Heart left ventricle (tissue), 16 donors: ENCODE results near the gene TMEM92. TPM values are rescaled to one million over a fixed set of nuclear protein-coding genes. Genes with fewer than 3 reads are reported as not detected.
A peak's percentile ranks its signal among the peaks of the same experiment; 100 is the strongest.

Source experiments
- ATAC-seq, 4 donors: fragments of 200-7000 bp; cut with Tn5 transposase; one replicate each; pipeline ENCODE4 v1.9.1; 2020 to 2022; ENCODE audit warnings: moderate library complexity in 4 of 4, mild to moderate bottlenecking in 3 of 4, moderate number of reproducible peaks in 1 of 4
- DNase-seq, 5 donors: peaks; one replicate each; pipeline ENCODE4 v3.0.0-alpha.2; 2020
- H3K27ac ChIP-seq, 12 donors: fragments of 200-600 bp; sonication (generic) in 4 of 12; one replicate each; pipeline versions ENCODE4 v1.5.0 to v1.8.0; 2016 to 2022; ENCODE audit warnings: mild to moderate bottlenecking in 2 of 12
- H3K27me3 ChIP-seq, 9 donors: fragments of 200-600 bp; sonication (generic) in 2 of 9; one replicate each; pipeline versions ENCODE4 v1.5.1 to v1.8.0; 2016 to 2022; ENCODE audit warnings: mild to moderate bottlenecking in 3 of 9
- H3K36me3 ChIP-seq, 9 donors: fragments of 200-600 bp; sonication (generic) in 2 of 9; one replicate each; pipeline versions ENCODE4 v1.5.0 to v1.8.0; 2018 to 2022; ENCODE audit warnings: mild to moderate bottlenecking in 2 of 9
- H3K4me1 ChIP-seq, 12 donors: fragments of 200-600 bp; sonication (generic) in 4 of 12; one replicate each; pipeline versions ENCODE4 v1.5.0 to v1.8.0; 2016 to 2022; ENCODE audit warnings: mild to moderate bottlenecking in 3 of 12
- H3K4me3 ChIP-seq, 12 donors: fragments of 200-600 bp; sonication (generic) in 4 of 12; one replicate each; pipeline versions ENCODE4 v1.5.0 to v1.8.0; 2017 to 2022; ENCODE audit warnings: mild to moderate bottlenecking in 9 of 12, moderate library complexity in 4 of 12
- H3K9me3 ChIP-seq, 12 donors: fragments of 200-600 bp; sonication (generic) in 4 of 12; one replicate each; pipeline versions ENCODE4 v1.5.0 to v1.8.0; 2016 to 2022; ENCODE audit warnings: mild to moderate bottlenecking in 1 of 12
- POLR2A ChIP-seq, 2 donors: fragments of 450-650 bp; IDR thresholded peaks; one replicate each; pipeline ENCODE4 v1.6.1; 2017; ENCODE audit warnings: antibody characterized with exemption in 2 of 2, mild to moderate bottlenecking in 2 of 2, moderate library complexity in 2 of 2
- WGBS, 4 donors: extraction: QIAGEN DNeasy Blood & Tissue Kit in 2 of 4; methylation state at CpG; one replicate each; pipeline versions ENCODE4 v1.1.5 to v1.1.7; 2013 to 2018; 5-methylcytosine and 5-hydroxymethylcytosine counted together
- intact Hi-C, 10 donors: fragments of 100-400 bp; cut with DNase I; formaldehyde crosslinking; loops; one replicate each; pipeline versions ENCODE4 v1.11.1 to v1.14.2; 2022
- polyA plus RNA-seq, 2 donors: library from polyadenylated mRNA; stranded (reverse); fragments of 200-250 nt; gene quantifications; one replicate each; pipeline ENCODE4 v1.2.3, GENCODE V29; 2013
- total RNA-seq, 9 donors: library from RNA; depleted of rRNA in 2 of 9; stranded (reverse); fragments of >200 nt in 2 of 9; fragmentation: NEBNext Ultra II Directional in 3 of 9; extraction: Animal tissue kit (Norgen Biotek cat#: 25700) in 3 of 9; gene quantifications; one replicate each; pipeline versions ENCODE4 v1.1.0 to v1.2.4, GENCODE V29; 2016 to 2023
- TF ChIP-seq, protein P1 (sequence below), 12 donors: fragments of 200-600 bp; sonication (generic) in 4 of 12; IDR thresholded peaks; one replicate each; pipeline versions ENCODE4 v1.5.0 to v1.8.0; 2018 to 2022; ENCODE audit warnings: antibody characterized with exemption in 12 of 12, mild to moderate bottlenecking in 5 of 12
- donor health status: ischemic (EF 13 %, LVEDD 7.1; RV severe dilation, severe dysfunction).
- donor health status: healthy with polysubstance abuse.
- donor health status: DM: no; HTN: yes; CAD: no.
- donor health status: DM: no; HTN: no; CAD: no.
- donor health status: ischemic (EF 25% LVEDD 6.9; RV normal size, moderate dysfunction).
- donor health status: ischemic (EF 25% LVEDD 5.7; RV mildly dilated, moderate dysfunction).
- donor health status: healthy.
- donor health status: DM: yes; HTN: yes; CAD: no.
- donor health status: ischemic (EF 35%, LVEDD 5.7; RV mildly dilated, moderate dysfunction).
- donor health status: nonischemic (EF 11% LVEDD 7.7; RV severe dilation, severe dysfunction).
- donor health status: DM: yes; HTN: yes; CAD: no.
- donor health status: PGD.
- donor health status: ischemic (EF 29% LVEDD 5.4; RV normal size, mild dysfunction).
- donor health status: nonischemic (EF 23%, LVEDD 6.1; RV moderate dilation, normal function).

The TMEM92 gene
- total and polyA plus RNA-seq, 11 donors, result 0.11 TPM; not detected in 10

DNA sequence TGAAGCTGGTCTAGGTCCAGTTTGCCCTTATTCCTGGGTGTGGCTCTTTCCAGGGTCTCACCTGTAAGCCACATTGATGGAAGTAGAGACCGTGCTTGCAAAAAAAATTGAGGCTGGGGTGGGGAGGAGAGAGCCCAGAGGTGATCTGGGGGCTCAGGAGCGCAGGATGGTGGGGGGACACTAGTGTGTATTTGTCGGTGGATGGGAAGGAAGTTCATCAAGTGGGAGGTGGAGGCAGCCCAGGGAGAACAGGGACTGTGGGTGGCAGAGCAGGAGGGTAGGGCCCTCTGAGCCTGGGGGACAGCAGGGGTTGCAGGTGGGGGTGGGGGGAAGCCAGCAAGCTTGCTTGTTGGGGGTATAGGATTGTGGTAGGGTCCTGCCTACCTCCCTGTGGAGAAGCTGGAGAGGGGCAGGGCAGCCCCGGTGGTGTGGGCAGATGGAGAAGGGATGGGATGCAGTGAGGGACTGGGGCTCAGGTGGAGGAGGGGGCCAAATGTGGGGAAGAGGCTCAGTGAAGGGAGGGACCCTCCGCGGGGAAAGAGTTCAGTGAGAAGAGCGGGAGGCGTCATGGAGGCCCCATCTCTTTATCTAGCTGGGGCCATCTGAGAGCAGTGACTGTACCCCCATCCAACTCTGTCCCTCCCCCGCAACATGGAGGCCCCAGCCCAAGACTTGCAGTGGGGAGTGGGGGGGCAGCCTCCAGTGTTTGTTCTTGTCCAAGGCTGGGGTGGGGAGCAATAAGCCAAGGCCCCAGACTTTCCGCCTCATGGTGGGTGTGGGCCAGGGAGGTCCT lies 17.2 kb upstream of the TMEM92 start:
- Histone ChIP-seq H3K4me1 (peaks cover 0 to 25% (median 0%) of the 10 kb centered on the region in 12 donors), H3K27me3 (peaks cover 0 to 14% (median 0%) of the 10 kb centered on the region in 9 donors), H3K9me3 (no peaks in the 10 kb centered on the region), H3K27ac (peak overlapping the region in 3 of 12 donors; percentile 48 to 70 (median 61)), H3K4me3 (no peak overlapping the region), H3K36me3 (no peaks in the 10 kb centered on the region)
- 75 to 91% (median 88%) methylated on average over 10 of the region's 10 CpGs for whole genome bisulfite sequencing, 4 donors
- DNase-seq (no peak), ATAC-seq (no peak)
- TF ChIP-seq POLR2A (IDR thresholded peaks at IDR 0.05), result no peak
- TF ChIP-seq, protein P1, sequence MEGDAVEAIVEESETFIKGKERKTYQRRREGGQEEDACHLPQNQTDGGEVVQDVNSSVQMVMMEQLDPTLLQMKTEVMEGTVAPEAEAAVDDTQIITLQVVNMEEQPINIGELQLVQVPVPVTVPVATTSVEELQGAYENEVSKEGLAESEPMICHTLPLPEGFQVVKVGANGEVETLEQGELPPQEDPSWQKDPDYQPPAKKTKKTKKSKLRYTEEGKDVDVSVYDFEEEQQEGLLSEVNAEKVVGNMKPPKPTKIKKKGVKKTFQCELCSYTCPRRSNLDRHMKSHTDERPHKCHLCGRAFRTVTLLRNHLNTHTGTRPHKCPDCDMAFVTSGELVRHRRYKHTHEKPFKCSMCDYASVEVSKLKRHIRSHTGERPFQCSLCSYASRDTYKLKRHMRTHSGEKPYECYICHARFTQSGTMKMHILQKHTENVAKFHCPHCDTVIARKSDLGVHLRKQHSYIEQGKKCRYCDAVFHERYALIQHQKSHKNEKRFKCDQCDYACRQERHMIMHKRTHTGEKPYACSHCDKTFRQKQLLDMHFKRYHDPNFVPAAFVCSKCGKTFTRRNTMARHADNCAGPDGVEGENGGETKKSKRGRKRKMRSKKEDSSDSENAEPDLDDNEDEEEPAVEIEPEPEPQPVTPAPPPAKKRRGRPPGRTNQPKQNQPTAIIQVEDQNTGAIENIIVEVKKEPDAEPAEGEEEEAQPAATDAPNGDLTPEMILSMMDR (IDR thresholded peaks at IDR 0.05), result no peak
- intact Hi-C loops, result no loop called here

DNA sequence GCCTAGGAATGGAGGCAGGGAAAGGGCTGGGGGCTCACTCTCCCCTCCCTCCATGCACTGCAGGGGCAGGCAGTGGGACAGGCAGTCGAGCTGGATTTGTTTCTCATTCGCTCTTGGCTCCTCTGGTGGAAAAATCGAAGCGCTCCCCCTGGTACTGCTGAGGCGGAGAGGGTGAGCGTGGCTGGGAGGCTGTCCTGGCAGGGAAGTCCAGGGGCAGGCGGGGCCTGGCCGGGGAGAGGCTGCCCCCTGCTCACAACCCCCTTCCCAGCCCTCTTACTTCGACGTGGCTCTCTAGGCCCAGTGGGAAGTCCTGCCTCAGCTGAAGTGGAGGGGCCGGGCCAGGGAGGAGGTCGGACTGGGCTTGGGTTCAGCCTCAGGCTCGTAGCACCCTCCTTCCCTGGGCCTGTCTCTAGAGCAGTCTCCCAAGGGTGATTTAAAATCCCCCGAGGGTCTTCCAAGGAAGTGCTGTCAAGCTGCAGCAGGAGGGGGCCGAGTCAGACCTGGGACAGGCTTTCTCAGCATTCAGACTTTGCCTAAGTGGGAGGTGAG lies 16.5 kb upstream of the TMEM92 start:
- peak; percentile 12 to 50 (median 36) for ATAC-seq
- no peak for TF ChIP-seq POLR2A (IDR thresholded peaks at IDR 0.05)
- TF ChIP-seq, protein P1 (IDR thresholded peaks at IDR 0.05), result no peak
- Histone ChIP-seq H3K36me3 (no peaks in the 10 kb centered on the region), H3K9me3 (no peaks in the 10 kb centered on the region), H3K27ac (peak overlapping the region in 4 of 12 donors; percentile 43 to 70 (median 54)), H3K4me3 (no peak overlapping the region), H3K4me1 (peaks cover 0 to 25% (median 0%) of the 10 kb centered on the region in 12 donors), H3K27me3 (peaks cover 0 to 14% (median 0%) of the 10 kb centered on the region in 9 donors)
- no peak for DNase-seq
- intact Hi-C loops, result no loop called here
- 49 to 63% (median 57%) methylated on average over 13 to 15 of the region's 15 CpGs for WGBS, 4 donors

DNA sequence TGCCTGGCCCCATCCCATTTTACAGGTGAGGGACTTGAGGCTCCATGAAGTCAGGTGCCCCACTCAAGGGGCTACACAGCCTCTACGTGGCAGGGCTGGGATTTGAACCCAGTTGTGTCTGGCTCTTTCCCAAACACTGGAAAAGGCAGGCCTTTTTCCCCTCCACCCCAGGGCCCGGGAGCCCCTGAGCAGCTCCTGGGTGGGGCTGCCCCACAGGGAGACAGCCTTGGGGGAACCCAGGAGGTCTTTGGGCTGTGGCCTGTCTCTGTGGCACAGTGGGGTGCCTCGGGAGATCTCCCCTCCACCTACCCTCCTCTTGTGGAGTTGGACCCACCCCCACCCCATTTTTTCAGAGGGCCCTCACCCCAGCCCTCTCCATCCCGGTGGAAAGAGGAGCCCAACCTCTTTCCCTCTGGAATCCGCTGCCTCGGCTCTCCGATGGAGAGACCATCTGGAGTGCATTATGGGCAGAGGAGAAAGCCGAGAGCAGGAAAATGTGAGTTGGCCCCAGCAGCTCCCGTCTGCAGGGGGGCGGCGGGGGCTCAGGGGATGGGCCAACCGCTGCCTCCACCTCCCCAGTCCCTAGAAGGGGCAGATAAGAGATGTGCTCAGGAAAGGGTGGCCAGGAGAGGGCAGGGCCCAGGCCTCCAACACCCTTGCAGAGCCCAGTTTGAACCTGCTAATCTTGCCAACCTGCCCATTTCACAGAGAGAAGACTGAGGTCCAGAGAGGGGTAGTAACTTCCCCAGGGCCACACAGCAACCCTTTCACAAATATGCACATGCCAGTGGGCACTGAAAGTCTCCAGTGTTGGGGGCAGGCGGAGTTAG lies 15.4 kb upstream of the TMEM92 start:
- Histone ChIP-seq H3K4me1 (peaks cover 0 to 30% (median 0%) of the 10 kb centered on the region in 12 donors), H3K9me3 (no peaks in the 10 kb centered on the region), H3K36me3 (no peaks in the 10 kb centered on the region), H3K4me3 (no peak overlapping the region), H3K27ac (peak overlapping the region in 4 of 12 donors; percentile 24 to 70 (median 54)), H3K27me3 (peaks cover 0 to 14% (median 0%) of the 10 kb centered on the region in 9 donors)
- DNase-seq (no peak), ATAC-seq (peak; percentile 16 to 57 (median 37))
- 57 to 64% (median 62%) methylated on average over 11 to 13 of the region's 13 CpGs for WGBS, 4 donors
- intact Hi-C loops, result no loop called here
- TF ChIP-seq, protein P1 (IDR thresholded peaks at IDR 0.05), result no peak
- no peak for TF ChIP-seq POLR2A (IDR thresholded peaks at IDR 0.05)
